DOHH2 (cell line): ENCODE results near the gene SFXN5.

ENCODE experiments used
- H3F3A ChIP-seq: fragments of 200-600 bp; sonication (generic), shearing (Covaris generic); 2 replicates; pipeline ENCODE4 v1.6.0; 2016; ENCODE audit warnings: antibody characterized with exemption, mild to moderate bottlenecking; ENCODE audit not compliant: control insufficient read depth, insufficient read depth
- H3K27ac ChIP-seq: fragments of 200-600 bp; sonication (generic); 2 replicates; pipeline ENCODE4 v1.5.1; 2014; ENCODE audit warnings: low read depth, mild to moderate bottlenecking, low read length, moderate library complexity
- H3K27me3 ChIP-seq: fragments of 200-600 bp; sonication (generic); 2 replicates; pipeline ENCODE4 v1.6.1; 2014; ENCODE audit warnings: mild to moderate bottlenecking, low read length, mixed read lengths; ENCODE audit not compliant: control insufficient read depth
- H3K36me3 ChIP-seq: fragments of 200-600 bp; sonication (generic); 2 replicates; pipeline ENCODE4 v1.6.1; 2014; ENCODE audit warnings: mild to moderate bottlenecking, low read length, moderate library complexity, mixed read lengths; ENCODE audit not compliant: control insufficient read depth
- H3K4me1 ChIP-seq: fragments of 200-600 bp; sonication (generic); 2 replicates; pipeline ENCODE4 v1.6.1; 2014; ENCODE audit warnings: mild to moderate bottlenecking, low read length, mixed read lengths; ENCODE audit not compliant: control insufficient read depth
- H3K4me2 ChIP-seq: fragments of 200-600 bp; sonication (generic); 2 replicates; pipeline ENCODE4 v1.6.0; 2014; ENCODE audit warnings: mild to moderate bottlenecking, low read length, moderate library complexity
- H3K4me3 ChIP-seq: fragments of 200-600 bp; sonication (generic); 2 replicates; pipeline ENCODE4 v1.5.1; 2014; ENCODE audit warnings: mild to moderate bottlenecking, low read length, mixed read lengths
- H3K79me2 ChIP-seq: fragments of 200-600 bp; sonication (generic); 2 replicates; pipeline ENCODE4 v1.6.1; 2014; ENCODE audit warnings: mild to moderate bottlenecking, low read length, mixed read lengths; ENCODE audit not compliant: control insufficient read depth
- H3K9me2 ChIP-seq: fragments of 200-600 bp; sonication (generic); replicated peaks from 2 replicates; pipeline ENCODE4 v1.6.1; 2014; ENCODE audit warnings: mild to moderate bottlenecking, low read length, mixed read lengths; ENCODE audit not compliant: control insufficient read depth
- H3K9me3 ChIP-seq: fragments of 200-600 bp; sonication (generic); 2 replicates; pipeline ENCODE4 v1.6.1; 2014; ENCODE audit warnings: antibody characterized with exemption, low read length, mixed read lengths; ENCODE audit not compliant: control insufficient read depth, insufficient read depth
- H4K20me1 ChIP-seq: fragments of 200-600 bp; sonication (generic); 2 replicates; pipeline ENCODE4 v1.6.0; 2014; ENCODE audit warnings: low read depth, mild to moderate bottlenecking, antibody characterized with exemption, low read length, moderate library complexity; ENCODE audit not compliant: control insufficient read depth, insufficient read depth
- EZH2phosphoT487 ChIP-seq: fragments of 200-600 bp; sonication (generic); IDR thresholded peaks from 2 replicates; pipeline ENCODE4 v1.6.1; 2017; ENCODE audit warnings: borderline replicate concordance, mild to moderate bottlenecking, antibody characterized with exemption, low read length, moderate library complexity, mixed read lengths
- TF ChIP-seq, protein P1 (sequence below): fragments of 200-600 bp; sonication (generic); IDR thresholded peaks from one replicate; pipeline ENCODE4 v1.5.1; 2014; ENCODE audit warnings: antibody characterized with exemption, mild to moderate bottlenecking, low read depth, low read length; ENCODE audit not compliant: poor library complexity, severe bottlenecking

Gene SFXN5

DNA sequence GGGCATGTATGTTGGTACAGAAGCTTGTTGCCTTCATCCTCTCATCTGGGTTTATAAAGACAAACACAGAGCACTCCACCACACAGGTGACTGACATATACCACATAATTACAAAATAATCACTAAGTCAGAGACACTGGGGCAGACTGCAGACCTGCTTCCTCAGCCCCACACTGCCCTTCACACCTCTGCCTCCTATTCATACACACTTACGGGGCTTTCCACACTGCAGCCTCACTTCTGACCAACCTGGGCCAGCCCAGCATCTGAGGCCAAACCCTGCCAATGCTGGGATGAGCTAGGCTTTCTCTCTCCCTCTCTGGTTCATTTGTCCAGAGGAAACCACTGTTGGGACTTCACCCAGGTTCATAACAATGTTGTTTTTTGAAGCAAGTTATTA, 149.7 kb downstream of the SFXN5 start:
- no peaks in the 10 kb centered on the region for H4K20me1 ChIP-seq

DNA sequence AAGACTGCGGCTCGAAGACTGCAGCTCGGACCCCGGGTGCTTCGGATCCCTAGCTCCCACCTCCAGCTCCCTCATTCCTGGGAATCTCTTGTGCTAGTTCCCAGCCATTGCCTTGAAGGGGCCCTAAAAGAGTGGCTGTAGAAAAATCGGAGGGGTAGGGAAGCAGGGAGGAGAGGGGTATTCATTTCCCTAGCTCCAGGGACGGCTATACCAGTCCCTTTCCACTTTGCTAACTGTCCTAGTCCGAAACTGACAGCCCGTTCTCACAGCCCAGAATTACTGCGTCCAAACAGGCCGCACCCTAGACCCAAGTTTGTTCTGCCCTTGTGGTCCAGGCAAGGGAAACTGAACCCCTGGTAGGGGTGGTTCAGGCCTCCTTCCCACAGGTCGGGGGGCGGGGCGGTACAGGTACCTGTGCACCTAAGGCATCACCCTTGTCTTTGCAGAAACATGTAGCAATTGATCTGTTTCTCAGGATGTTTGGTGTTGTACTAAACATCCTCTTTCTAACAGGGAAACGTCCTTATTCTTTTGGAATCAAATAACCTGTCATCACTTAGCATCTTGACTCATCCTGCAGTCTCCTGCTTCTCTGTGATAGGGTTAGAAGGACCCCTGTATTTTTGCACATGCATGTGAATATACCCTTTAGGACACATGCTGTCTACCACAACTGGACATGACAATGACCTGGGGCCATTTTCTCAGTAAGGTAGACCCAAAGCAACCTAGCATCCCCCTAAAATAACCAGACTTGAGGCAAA, 150.2 kb downstream of the SFXN5 start:
- Histone ChIP-seq H3K9me2 (no peaks in the 10 kb centered on the region), H3K4me1 (peaks cover 9% of the 10 kb centered on the region), H3K36me3 (no peaks in the 10 kb centered on the region), H3K4me3 (no peak overlapping the region), H3K4me2 (no peak overlapping the region), H3F3A (no peaks in the 10 kb centered on the region), H3K27me3 (peaks cover 79% of the 10 kb centered on the region), H3K79me2 (no peaks in the 10 kb centered on the region), H3K9me3 (no peaks in the 10 kb centered on the region), H3K27ac (no peak overlapping the region), H4K20me1 (no peaks in the 10 kb centered on the region)
- no peak for TF ChIP-seq EZH2phosphoT487
- TF ChIP-seq, protein P1, sequence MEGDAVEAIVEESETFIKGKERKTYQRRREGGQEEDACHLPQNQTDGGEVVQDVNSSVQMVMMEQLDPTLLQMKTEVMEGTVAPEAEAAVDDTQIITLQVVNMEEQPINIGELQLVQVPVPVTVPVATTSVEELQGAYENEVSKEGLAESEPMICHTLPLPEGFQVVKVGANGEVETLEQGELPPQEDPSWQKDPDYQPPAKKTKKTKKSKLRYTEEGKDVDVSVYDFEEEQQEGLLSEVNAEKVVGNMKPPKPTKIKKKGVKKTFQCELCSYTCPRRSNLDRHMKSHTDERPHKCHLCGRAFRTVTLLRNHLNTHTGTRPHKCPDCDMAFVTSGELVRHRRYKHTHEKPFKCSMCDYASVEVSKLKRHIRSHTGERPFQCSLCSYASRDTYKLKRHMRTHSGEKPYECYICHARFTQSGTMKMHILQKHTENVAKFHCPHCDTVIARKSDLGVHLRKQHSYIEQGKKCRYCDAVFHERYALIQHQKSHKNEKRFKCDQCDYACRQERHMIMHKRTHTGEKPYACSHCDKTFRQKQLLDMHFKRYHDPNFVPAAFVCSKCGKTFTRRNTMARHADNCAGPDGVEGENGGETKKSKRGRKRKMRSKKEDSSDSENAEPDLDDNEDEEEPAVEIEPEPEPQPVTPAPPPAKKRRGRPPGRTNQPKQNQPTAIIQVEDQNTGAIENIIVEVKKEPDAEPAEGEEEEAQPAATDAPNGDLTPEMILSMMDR, result no peak

More for the DNA sequence above, 149.7 kb downstream of the SFXN5 start:
- no peak overlapping the region for H3K4me2 ChIP-seq
- no peaks in the 10 kb centered on the region for H3K79me2 ChIP-seq
- H3K27me3 ChIP-seq, result peaks cover 79% of the 10 kb centered on the region
- no peak overlapping the region for H3K27ac ChIP-seq
- no peaks in the 10 kb centered on the region for H3K36me3 ChIP-seq
- H3K4me3 ChIP-seq, result no peak overlapping the region
- no peaks in the 10 kb centered on the region for H3K9me2 ChIP-seq
- no peaks in the 10 kb centered on the region for H3F3A ChIP-seq
- H3K9me3 ChIP-seq, result no peaks in the 10 kb centered on the region
- peaks cover 3% of the 10 kb centered on the region for H3K4me1 ChIP-seq
- TF ChIP-seq EZH2phosphoT487, result no peak
- TF ChIP-seq, protein P1, result no peak

DNA sequence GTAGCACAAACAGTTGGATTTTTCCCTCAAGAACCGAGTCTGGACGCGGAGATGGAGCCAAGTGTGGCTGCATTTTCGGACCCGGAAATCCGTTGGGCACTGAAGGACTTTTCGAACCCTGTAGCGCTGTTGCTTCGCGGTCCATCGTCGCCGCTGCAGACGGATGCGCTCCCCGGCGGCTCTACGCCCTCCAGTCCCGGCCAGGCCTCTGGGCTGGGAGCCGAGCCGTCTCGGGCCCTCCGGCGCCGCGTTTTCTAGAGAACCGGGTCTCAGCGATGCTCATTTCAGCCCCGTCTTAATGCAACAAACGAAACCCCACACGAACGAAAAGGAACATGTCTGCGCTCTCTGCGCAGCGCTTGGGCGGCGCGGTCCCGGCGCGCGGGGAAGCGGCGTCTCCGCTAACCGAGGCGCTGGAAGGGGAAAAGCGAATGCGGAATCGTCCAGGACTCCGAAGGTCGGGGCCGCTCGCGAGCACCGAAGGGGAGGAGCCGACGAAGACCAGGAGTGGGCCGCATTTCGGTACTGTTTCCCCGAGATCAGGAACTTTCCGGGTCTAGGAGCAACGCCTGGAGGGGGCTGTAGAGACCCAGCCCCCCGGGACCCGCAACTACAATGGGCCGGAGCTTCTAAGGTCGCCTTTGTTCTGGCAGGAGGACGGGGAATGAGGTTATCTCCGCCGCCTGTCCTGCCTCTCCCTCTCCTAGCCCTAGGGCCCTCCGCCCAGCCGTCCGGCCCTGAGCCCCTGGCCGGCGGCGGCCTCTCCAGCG, 151.0 kb downstream of the SFXN5 start:
- Histone ChIP-seq H3K9me2 (no peaks in the 10 kb centered on the region), H3K9me3 (no peaks in the 10 kb centered on the region), H3K27me3 (peaks cover 82% of the 10 kb centered on the region), H3F3A (no peaks in the 10 kb centered on the region), H3K36me3 (no peaks in the 10 kb centered on the region), H3K4me2 (no peak overlapping the region), H3K4me1 (peaks cover 16% of the 10 kb centered on the region), H4K20me1 (no peaks in the 10 kb centered on the region), H3K79me2 (no peaks in the 10 kb centered on the region), H3K4me3 (no peak overlapping the region), H3K27ac (no peak overlapping the region)
- TF ChIP-seq, protein P1, result no peak
- TF ChIP-seq EZH2phosphoT487, result no peak
